ENCODE data around the gene EPHB3.

EPHB3 gene

GRCh38 chr3:184626923-184627322 lies 65.3 kb downstream of the EPHB3 start:
- no peak for DNase-seq (ENCODE audit: low read depth)

GRCh38 chr3:184629555-184630160 lies 68.1 kb downstream of the EPHB3 start:
- no peak for DNase-seq (ENCODE audit: low read depth)

- no peak for DNase-seq (ENCODE audit: low read depth)
Measured at GRCh38 chr3:184630861-184631471, 69.4 kb downstream of the EPHB3 start.

GRCh38 chr3:184631472-184631861 lies 69.9 kb downstream of the EPHB3 start:
- DNase-seq (ENCODE audit: low read depth), result no peak

All from ELR (cell line).